ENCODE measurements around the gene SPATA31D1. TPM values are rescaled to one million over a fixed set of nuclear protein-coding genes. Genes with fewer than 3 reads are reported as not detected.

Gene SPATA31D1
- total and polyA plus RNA-seq, 2 of the 13 experiments (the other 11 are each of a cell fraction or from before 2014, with no cell fraction given), result not detected

GRCh38 chr9:82020331-82020730 lies 31.8 kb downstream of the SPATA31D1 start:
- Histone ChIP-seq H4K20me1 (ENCODE audit: insufficient read depth, low read length) (no peaks in the 10 kb centered on the region), H3K4me1 (ENCODE audit: insufficient read depth, low read length) (no peaks in the 10 kb centered on the region), H3K4me3 (replicated peaks in 1 of 3; ENCODE audit: insufficient read depth in 1 of 3, low read depth in 2 of 3, low read length in 3 of 3) (no peak overlapping the region), H3K27ac (ENCODE audit: extremely low read length, insufficient read depth, low read length) (no peak overlapping the region), H3K27me3 (ENCODE audit: control insufficient read depth in 1 of 2, insufficient read depth in 2 of 2, low read length in 2 of 2) (no peaks in the 10 kb centered on the region), H3K9ac (ENCODE audit: insufficient read depth, low read depth, low read length) (no peak overlapping the region), H3K36me3 (replicated peaks in 1 of 2; ENCODE audit: control insufficient read depth in 1 of 2, insufficient read depth in 2 of 2, low read length in 2 of 2) (no peaks in the 10 kb centered on the region), H2AFZ (ENCODE audit: low read length) (no peak overlapping the region), H3K4me2 (ENCODE audit: low read depth, low read length) (no peak overlapping the region), H3K9me3 (ENCODE audit: low read length) (no peaks in the 10 kb centered on the region), H3K79me2 (ENCODE audit: insufficient read depth, low read length) (no peaks in the 10 kb centered on the region)
- TF ChIP-seq ADNP (CRISPR knock-in tag; IDR thresholded peaks at IDR 0.05) (no peak), POLR2AphosphoS2 (IDR thresholded peaks at IDR 0.05; ENCODE audit: low read depth, low read length) (no peak), GPBP1L1 (CRISPR knock-in tag; IDR thresholded peaks at IDR 0.05) (no peak), ZMAT5 (CRISPR knock-in tag; IDR thresholded peaks at IDR 0.05; ENCODE audit: borderline replicate concordance, low read depth) (no peak), HMGXB3 (CRISPR knock-in tag; IDR thresholded peaks at IDR 0.05; ENCODE audit: borderline replicate concordance) (no peak), TRIM22 (IDR thresholded peaks at IDR 0.05) (no peak), THAP9 (CRISPR knock-in tag; IDR thresholded peaks at IDR 0.05; ENCODE audit: borderline replicate concordance) (no peak), ZNF629 (CRISPR knock-in tag; conservative IDR thresholded peaks at IDR 0.05) (no peak)
- BruUV-seq (replicated peaks), result no TSS peak
- FAIRE-seq, result no peak
- in situ Hi-C loops (cut with HindIII; ENCODE audit: extremely low pct_ligation_motif_present, low pct_unique_long_range_greater_than_20kb) (no loop called here), intact Hi-C loops (cut with micrococcal nuclease; ENCODE audit: unreplicated experiment) (no loop called here)
- ChIA-PET CTCF (ENCODE audit: low intra/inter-chr PET ratio, low total read pairs) (no interaction called here), POLR2A (no interaction called here)
- DNase-seq (ENCODE audit: low spot score), result no peak
- no peak for ATAC-seq

Data from HepG2 (cell line).